Stomach (tissue), 4 donors: ENCODE data around the gene SELENOM.

Experiments used
- POLR2A ChIP-seq, 4 donors: fragments of 450-650 bp; IDR thresholded peaks; one replicate each; pipeline ENCODE4 v1.6.1; 2016; ENCODE audit warnings: antibody characterized with exemption in 4 of 4, control low read depth in 2 of 4, mild to moderate bottlenecking in 1 of 4, moderate library complexity in 1 of 4
- POLR2AphosphoS5 ChIP-seq, 3 donors: sonication (generic); formaldehyde crosslinking; IDR thresholded peaks; one replicate each; pipeline ENCODE4 v1.6.1; 2016; ENCODE audit warnings: antibody characterized with exemption in 3 of 3
- TF ChIP-seq, protein P1 (sequence below), 7 experiments: fragments of 450-650 bp in 4 of 7; fragments of 200-600 bp in 3 of 7; sonication (generic) in 3 of 7; IDR thresholded peaks; one replicate each; pipeline ENCODE4 v1.5.1; 2016 to 2019; ENCODE audit warnings: antibody characterized with exemption in 7 of 7, control low read depth in 2 of 7, mild to moderate bottlenecking in 1 of 7

DNA sequence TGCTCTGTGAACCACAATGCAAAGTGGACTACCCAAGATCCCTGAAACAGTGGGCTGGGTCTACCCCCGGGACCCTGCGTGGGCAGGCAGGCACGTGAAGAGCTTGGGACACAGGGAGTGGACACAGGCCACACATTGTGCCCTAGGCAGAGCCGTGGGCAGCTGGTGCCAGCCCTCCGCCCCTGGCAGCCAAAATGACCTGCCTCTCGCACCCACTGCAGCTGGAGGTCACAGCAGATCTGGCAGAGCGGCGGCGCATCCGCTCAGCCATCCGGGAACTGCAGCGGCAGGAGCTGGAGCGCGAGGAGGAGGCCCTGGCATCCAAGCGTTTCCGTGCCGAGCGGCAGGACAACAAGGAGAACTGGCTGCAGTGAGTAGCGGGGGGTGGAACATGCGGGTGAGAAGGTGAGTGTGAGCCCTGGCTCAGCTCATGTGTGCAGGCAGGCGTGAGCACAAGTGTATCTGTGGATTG is 19.6 kb downstream of the SELENOM start:
- TF ChIP-seq, protein P1, sequence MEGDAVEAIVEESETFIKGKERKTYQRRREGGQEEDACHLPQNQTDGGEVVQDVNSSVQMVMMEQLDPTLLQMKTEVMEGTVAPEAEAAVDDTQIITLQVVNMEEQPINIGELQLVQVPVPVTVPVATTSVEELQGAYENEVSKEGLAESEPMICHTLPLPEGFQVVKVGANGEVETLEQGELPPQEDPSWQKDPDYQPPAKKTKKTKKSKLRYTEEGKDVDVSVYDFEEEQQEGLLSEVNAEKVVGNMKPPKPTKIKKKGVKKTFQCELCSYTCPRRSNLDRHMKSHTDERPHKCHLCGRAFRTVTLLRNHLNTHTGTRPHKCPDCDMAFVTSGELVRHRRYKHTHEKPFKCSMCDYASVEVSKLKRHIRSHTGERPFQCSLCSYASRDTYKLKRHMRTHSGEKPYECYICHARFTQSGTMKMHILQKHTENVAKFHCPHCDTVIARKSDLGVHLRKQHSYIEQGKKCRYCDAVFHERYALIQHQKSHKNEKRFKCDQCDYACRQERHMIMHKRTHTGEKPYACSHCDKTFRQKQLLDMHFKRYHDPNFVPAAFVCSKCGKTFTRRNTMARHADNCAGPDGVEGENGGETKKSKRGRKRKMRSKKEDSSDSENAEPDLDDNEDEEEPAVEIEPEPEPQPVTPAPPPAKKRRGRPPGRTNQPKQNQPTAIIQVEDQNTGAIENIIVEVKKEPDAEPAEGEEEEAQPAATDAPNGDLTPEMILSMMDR (IDR thresholded peaks at IDR 0.05) = no peak
- TF ChIP-seq POLR2A (IDR thresholded peaks at IDR 0.05) = no peak
- no peak for TF ChIP-seq POLR2AphosphoS5 (IDR thresholded peaks at IDR 0.05)
